ENCODE results near the gene TBC1D22A.

Gene TBC1D22A

DNA sequence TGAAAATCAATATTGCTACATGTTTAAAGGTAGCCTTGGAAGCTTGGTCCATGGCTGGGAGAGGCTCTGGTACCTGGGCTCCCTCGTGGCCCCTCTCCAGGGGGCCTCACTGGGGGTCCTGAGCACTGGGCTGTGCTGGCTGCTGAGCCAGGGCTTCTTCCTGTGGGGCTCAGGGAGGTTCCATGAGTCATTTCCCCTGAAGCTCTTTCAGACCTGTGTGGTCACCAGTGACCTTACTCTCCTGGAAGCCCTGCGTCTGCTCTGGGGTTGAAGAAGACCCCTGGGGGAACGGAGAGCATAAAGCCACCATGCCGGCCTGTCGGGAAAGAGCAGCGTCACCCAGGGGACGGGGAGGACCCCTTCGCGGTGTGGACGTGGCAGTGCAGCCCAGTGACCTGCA, 389.0 kb downstream of the TBC1D22A start:
- no peak for DNase-seq

DNA sequence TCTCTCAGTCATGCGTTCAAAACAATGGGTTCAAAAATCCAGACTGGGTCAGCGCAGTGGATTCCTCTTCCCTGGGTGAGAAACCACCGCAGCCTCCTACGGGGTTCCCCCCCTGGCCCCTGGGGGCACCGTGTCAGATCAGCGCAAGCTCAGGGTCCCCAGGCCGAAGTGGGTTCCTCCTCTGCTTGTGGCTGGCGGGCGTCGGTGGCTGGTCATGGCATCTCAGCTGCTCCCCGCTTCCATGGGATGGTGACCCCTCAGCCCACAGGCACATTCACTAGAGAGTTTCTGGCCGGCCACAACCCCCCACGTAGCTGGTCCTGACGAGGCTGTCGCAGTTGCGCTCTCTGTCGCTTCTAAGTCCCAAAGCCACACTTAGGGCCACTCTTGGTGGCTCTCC, 389.8 kb downstream of the TBC1D22A start:
- no peak for DNase-seq

DNA sequence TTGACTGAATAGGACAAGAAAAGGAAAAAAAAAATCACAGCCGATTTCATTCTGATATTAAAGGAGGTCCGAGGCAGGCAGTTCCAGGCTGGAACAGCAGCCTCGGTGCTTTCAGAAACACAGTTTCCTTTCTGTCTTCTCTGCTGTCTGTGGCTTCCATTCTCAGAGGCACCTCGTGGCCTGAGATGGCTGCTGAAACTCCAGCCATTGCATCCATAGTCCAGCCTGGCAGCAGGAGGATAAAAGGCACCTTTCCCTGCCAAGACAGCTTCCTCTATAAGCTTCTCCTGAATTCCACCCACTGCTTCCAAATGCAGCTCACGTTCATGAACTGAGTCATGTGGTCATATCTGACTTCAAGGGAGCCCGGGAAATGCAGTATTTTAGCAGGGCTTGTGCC, 390.5 kb downstream of the TBC1D22A start:
- no peak for DNase-seq

DNA sequence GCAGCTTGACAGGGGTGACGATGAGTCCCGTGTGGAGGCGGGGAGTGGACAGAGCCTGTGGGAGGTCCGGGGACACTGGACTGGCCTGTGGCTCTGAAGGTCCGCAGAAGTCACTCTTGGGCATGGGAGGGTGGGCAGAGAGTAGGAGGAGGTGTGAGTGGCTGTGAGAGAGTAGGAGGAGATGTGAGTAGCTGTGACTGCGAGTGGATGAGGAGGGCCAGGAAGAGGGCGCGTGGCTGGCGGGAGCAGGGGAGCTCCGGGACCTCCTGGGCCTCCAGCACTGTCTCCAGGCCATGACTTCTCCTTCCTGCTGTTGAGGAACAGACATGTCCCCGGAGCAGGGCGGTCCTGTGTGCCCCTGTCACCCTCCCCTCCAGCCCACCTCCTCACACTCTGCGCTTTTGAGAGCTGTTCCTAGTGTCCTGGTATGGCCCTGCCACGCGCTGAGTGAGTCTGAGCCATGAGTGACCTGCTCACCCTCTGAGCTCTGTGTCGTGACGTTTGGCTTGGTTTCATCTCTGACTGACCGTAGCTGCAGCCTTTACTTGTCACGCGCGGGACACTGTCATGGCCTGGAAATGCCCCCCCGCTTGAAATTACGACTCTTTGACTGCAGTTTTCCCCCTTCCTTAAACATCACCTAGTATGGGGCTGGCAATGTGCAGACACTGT, 391.5 kb downstream of the TBC1D22A start:
- no peak for DNase-seq

DNA sequence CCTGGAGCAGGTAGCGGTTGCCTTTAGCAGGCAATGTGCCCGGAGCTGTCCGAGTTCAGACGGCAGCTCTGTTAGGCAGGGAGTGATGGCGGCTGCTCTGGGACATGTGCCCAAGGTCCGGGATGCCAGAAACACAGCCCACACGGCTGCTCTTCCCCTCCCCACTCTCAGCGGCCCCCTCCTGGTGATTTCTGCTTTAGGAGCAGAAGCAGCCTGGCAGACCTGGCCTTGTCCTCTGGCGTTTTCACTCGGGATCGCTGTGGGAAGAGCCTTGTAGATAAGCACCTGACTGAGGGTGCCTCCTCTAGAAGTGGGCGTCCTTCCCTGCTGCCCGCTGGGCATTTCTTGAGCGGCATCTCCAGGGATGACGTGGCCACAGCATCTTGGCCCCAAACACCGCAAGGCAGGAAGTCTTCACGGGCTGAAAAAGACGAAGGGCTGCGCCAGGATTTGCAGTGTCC, 392.2 kb downstream of the TBC1D22A start:
- no peak for DNase-seq

DNA sequence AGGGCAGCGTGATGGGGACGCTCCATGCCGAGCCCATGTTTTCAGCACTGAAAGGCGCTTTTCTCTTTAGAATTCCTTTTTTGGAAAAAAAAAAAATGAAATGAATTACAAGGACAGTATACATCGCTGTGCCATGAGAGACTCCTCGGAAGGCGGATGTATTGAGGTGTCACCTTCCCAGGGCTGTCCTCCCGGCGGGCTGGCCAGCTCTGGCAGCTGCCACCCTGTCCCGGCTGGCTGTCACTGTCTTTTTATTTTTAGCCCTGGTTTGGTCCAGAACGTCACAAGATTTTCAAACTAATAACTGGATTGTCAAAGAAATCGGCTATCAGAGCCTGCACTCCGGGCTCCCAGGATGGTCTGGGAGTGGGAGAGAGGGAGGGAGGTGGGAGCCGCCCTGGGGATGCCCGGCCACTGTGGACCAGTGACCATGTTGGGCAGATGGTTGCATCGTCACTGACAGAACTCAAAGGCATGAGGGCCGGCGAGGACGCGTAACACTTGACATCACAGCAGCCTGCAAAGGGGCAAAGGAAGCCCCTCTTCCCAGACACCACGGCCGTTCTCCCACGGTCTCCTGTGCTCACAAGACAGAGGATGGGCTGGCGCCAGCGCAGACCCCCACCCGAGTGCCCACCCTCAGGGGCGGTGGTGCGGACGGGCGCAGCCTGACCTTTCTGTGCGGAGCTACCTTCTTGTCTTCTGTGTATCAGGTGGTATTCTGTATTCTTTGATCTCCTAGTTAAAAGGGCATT, 392.9 kb downstream of the TBC1D22A start:
- DNase-seq = no peak

DNA sequence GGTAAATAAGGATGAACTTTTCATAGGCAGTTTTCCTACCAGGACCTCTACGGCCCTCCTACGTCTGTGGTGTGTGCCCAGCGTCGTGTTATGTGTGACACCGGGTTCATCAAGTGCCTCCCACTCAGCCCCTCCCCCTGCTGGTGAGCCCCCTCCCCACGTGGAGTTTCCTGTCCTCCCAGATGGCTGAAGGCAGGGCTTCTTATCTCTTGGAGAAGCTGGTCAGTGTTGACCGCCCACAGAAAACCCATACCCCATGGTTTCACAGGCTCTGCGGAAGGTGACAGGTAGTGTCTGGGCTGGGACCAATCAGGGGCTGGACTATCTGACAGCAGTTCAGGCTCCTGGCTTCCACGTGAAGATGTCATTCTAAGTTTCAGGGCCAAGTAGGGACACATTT, 393.5 kb downstream of the TBC1D22A start:
- DNase-seq = no peak

DNA sequence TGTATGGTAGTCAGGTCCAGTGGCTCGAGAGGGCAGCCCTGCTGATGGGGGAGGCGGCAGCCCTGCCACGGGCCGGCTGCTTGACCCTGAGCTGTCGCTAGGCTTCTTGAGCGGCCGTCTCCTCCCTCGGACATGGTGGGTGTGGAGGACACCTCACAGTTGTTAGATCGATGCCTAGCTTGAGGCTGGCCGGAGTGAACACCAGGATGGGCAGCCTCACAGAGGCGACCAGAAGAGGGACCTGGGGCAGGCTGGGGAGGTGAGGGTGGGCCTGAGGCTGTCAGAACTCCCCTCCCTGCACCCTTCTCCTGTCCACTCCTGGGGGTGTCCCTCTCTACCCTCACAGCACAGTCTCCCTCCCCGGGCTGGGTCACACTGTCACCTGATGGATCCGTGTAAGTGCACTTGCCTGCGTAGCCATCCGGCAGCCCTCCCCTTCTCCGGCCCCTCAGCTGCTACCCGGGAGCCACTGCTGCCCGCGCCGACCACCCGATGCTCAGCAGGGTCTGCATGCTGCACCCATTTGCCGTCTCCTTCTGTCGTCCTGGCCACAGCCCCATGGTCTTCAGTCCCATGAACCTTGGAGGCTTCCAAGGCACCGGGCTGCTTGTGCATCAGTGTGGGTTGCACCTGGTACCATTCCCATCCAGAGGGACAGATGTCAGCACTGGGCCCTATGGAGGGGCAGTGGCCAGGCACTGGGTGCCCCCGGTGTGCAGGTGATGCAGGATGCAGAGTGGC, 394.1 kb downstream of the TBC1D22A start:
- DNase-seq = no peak

DNA sequence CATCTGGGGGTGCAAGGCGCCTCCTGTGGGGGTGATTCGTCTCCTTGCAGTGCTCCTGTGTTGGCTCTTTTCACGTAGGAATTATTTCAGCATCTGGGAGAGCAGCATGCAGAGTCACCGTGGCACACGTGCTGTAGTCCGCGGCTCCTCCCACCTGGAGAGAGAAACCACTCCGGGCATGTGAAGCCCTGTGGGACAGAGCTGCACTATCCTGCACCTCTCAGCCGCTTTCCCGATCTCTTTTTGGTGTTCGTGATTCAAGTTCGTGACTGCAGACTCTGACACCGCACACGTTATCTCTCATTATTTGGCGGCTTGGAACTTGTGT, 394.6 kb downstream of the TBC1D22A start:
- DNase-seq = no peak

DNA sequence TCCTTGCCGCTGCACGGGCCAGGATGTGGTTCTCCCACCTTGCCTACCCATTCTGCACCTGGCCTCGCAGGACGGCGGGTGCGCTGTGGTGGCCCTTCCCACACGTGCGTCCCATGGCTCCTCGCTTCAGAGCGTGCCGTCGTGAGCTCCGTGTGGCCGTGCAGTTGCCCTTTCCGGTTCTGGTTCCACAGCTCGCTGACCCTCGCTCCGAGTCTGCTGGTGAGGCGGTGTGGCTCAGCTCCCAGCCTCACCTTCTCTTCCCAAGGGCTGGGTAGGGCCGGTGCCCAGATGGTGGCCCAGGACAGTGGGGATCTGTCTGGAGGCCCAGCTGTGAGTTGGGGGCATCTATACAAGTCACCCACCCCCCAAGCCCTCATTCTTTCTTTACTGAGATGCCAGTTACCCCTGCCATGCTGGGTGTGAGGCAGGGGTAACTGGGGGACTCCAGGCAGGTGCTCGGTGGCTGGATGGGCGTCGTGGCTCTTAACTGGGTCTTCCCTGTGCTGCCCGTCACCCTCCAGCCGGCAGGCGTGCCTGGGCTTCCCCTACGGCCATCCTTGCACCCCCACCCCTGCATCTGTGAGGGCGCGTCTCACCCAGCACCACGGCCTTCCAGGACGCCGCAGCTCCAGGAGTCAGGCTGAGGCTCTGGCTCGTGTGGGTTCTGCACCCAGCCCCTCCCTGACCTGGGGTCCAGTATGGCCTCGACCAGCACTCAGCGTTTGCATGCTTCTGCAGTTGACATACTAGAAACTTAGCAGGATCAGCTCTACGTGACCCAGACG, 395.2 kb downstream of the TBC1D22A start:
- DNase-seq = no peak

DNA sequence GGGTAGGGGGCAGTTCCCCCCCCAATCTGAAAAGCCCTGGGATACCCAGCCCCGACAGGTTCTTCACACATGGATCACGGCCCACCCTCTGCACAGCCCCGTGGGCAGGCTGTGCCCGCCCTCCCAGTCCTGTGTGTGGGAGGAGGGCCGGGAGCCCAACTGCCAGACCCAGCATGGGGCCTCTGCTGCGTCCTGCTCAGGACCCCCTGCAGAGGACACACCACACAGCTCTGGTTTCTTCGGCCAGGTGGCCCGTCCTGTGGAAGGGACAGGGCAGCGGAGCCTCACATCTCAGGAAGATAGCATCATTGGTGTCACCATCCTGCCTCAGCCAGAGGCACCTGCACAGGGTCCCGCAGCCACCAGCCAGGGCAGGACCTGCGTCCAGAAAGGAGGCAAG, 396.0 kb downstream of the TBC1D22A start:
- DNase-seq = no peak

DNA sequence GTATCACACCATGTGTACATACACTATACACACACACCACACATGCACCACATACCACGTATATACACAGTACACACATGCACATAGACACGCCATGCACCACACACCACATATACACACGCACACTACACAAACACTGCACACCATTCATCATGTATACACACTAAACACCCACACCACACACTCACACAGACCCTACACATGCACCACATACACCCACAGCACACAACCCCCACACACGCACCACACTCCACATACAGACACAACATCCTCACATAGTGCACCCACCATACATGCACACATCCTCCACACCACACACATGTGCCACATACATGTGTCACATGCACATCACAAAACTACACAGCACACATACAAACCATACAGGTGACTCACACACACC, 397.1 kb downstream of the TBC1D22A start:
- no peak for DNase-seq

DNA sequence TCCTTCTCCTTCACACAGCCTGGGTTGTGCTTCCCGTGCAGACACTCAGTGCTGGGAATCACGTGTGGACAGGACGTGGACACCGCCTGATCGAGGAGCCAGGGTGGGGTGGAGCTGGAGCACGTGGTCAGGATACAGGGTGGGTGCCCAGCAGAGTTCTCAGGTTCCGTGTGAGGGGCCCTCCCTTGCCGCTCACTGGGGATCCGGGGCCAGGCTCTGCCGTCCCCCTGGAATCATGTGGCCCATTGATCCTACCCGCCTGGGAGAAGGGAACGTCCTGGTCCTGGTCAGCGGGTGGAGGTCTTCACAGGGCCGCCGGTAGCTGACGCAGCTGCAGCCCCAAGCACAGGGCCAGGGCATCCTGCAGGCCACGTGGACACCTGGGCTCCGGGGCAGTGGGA, 397.7 kb downstream of the TBC1D22A start:
- no peak for DNase-seq

DNA sequence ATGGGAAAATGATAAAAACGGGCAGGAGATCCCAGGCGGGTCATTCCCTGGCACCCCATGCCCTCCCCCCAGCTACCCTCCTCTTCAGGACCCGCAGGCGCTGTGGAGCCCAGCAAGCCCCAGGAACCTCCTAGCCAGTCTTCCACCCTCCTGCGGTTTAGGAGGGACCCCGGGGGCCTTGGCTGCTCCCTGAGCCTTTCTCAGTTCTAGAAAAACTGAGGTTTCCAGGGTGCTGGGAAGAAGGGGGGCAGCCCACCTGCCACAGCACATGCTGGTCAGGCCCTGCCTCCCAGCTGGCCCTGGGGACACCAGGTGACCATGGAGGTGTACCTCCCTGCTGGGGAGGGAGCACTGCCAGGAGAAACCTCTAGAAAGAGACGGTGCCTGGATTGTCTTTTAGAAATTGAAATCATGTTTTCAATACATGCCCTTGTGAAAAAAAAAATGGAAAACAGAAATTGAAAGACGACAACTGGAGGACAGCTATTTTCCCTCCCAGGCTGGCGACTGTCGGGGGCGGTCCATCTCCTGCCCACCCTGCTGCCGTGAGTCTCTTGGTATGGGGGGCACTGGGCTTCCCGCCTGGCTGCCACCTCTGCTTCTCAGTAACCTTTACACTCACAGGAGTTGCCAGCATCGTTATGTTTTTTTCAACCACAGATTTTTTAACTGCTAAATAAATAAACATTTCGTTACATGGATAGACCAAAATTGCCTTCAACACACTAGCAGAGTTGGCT, 398.5 kb downstream of the TBC1D22A start:
- no peak for DNase-seq

DNA sequence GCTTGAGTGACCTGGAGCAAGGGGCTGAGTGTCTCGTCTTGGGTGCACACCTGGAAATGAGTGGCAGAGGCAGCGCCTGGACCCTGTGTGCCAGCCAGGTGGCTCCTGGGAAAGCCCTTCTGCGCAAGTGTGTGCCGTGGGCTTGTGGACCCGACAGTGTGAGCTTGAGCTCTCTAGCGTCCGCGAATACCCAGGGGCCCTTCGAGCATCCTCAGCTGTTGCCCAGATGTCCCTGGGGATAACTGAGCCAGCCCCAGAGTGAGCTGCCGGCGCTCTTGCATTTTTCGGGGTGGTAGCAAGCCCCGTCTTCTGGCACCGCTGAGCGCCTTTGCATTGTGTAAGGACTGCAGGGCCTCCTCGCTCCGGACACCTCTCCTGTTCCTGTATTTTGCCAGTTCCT, 399.2 kb downstream of the TBC1D22A start:
- DNase-seq = no peak

DNA sequence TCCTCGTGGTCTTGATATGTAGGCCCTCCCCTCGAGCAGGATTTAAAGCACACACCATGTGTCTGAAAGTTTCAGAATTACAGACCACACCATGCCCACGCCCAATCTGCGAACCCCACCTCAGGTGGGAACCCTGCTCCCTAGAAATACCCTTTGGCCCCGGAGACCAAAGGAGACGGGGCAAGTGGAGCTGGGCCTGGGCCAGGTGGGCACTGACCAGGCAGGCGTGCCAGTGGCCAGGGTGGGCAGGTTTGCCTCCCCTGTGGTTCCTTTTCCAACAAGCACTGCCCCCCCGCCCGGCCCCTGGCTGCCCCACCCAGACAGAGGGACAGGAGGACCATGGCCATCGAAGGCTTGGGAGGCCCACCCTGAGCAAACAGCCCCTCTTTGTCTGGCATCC, 400.4 kb downstream of the TBC1D22A start:
- DNase-seq = no peak

DNA sequence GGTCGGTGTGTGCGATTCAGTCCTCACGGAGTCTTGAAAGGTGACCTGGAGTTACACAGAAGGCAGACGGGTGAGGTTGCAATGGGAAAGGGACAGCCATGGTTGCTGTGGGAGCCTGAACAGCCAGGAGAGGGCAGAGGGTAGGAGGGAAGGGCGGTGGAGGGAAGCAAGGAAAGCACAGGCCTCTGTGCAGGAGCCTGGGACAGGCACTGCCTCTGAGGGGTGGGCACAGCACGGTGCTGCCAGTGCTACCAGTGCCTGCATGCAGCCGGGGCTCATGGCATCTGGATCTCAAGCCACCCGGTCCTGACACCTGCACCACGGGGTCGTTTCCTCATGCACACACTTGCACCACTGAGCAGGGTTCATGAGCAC, 401.0 kb downstream of the TBC1D22A start:
- no peak for DNase-seq

DNA sequence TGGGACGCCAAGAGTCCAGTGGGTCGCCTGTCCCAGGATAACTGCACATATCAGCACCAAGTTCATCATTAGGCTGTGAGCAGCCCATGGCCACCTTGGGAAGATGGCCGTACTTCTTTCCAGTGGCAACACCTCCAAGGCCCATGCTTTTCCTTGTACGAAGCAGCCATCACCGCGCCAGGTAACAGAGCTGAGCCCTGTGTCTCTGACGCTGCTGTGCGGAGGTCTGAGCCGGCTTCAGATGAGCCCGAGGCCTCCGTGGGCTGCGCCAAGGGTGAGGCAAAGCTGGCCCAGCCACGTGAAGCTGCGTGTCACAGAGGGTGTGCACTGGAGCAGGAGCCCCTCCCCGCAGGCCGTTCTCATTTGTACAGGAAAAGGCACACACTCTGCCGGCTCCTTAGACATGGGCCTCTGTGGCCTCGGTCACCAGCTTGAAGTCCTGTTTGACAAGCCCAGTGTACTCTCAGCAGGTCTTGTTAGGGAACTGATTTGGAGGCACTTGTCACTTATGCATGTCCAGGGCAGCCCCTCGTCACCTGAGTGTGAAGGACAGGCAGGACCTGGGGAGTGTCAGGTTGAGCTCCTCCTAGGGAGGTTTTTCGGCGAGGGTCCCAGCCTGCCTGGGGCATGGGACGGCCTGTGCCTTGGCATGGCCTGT, 401.5 kb downstream of the TBC1D22A start:
- no peak for DNase-seq

DNA sequence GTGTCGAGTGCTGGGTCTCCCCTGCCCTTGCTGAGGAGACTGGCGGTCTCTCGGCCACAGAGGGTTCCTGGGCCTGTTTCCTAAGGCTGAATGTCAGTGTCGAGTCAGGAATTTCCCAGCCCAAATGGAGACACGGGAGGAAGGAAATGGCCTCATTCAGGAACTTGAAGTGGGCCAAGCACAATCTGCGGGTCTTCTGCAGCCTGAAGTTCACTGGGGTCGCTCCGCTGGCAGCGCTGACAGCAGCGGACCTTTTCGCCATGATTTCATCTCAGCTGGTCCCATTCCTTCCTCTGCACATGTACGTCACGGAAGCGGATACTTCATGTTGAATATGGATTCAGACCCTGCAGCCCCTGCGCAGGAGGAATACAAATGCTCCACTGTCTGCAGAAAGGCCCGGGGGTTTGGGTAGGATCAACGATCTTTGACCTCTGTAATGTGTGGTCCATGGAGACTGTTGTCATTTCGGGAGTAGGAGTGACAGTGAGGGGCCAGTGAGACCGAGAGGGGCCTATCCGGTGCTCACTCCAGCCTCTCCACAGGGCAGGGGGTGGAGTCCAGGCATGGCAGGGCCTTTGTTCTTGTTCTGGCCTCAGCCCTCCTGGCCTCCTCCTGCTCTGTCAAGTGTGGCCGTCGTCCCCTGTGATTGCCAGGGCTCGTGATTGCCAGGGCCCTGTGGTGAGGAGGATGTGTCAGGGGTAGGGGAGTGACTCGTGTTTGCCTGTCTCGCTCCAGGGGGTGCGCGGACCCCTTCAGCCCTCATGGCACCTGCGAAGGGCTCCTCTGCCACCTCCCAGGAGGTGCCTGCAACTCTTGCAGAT, 402.3 kb downstream of the TBC1D22A start:
- no peak for DNase-seq

DNA sequence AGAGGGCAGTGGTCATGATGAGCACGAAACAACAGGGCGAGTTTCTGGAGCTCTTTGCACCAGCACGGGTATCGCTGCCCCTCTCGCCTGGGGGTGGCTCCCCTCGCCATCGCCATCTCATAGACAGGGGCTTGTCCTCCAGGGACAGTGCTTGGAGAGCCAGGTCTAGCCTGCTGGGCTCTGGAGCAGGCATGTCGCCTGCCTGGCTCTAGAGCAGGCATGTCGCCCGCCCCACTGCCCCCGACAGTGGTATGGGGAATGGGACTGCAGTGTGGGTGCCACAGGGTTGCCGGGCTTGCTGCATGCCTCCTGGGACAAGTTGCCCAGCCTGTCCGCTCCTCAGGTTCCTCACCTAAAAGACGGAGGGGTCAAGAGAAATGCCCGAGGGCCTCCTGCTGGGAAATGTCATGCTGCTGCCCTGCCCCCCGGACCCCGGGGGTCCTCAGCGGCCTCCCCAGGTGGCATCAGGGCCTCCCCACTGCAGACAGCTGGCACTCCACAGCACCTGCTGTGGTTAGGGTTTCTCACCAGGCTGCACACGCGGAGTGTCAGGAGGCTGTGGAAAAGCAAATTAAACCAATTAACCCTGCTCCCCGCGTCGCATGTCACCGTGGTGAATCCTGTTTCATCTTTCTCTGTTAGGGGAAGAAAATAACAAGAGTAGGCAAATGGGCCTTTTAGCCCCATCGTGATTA, 403.0 kb downstream of the TBC1D22A start:
- no peak for DNase-seq

DNA sequence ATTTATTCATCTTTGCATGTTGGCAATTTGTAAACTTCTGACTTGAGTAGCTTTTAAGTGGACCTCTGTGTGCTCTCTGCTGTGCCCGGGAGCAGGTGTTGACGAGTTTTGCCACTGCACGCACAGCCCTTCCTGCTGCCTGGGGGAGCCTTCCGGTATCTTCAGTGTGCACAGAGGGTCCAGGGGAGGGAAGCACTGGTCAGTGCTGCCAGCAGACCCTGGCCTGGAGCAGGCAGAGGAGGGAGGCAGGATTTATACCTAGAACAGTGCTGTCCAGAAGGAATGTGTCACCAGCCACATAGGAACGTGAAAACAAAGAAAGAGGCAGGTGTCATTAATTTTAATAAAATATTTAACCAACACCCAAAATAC, 403.6 kb downstream of the TBC1D22A start:
- DNase-seq = no peak
